ENCODE data around the gene TEX22.
A peak's percentile ranks its signal among the peaks of the same experiment; 100 is the strongest.

- TF ChIP-seq POLR2A (IDR thresholded peaks at IDR 0.05; ENCODE audit: low read length) (peak; percentile 43), GATA1 (IDR thresholded peaks at IDR 0.05; ENCODE audit: low read depth, low read length) (no peak)
Measured at GRCh38 chr14:105419195-105420091, 21.1 kb downstream of the TEX22 start, which contains the start of gene MTA1.
